ENCODE measurements around the gene P3H2. TPM values are rescaled to one million over a fixed set of nuclear protein-coding genes. Genes with fewer than 3 reads are reported as not detected.

P3H2 gene
- total RNA-seq, 1 experiment from 2014 or later: 20.9 TPM

GRCh38 chr3:189941125-189941524 is 179.6 kb downstream of the P3H2 start:
- Histone ChIP-seq H3K79me2 (ENCODE audit: low read depth) (no peaks in the 10 kb centered on the region), H3K27me3 (ENCODE audit: insufficient read depth, low read depth) (no peaks in the 10 kb centered on the region), H3K4me3 (no peak overlapping the region), H3K4me2 (no peak overlapping the region), H3K9me3 (ENCODE audit: insufficient read depth, low read depth) (peaks cover 52% of the 10 kb centered on the region), H2AFZ (no peak overlapping the region), H3K4me1 (replicated peaks; ENCODE audit: insufficient read depth) (peaks cover 71% of the 10 kb centered on the region), H4K20me1 (ENCODE audit: insufficient read depth) (no peaks in the 10 kb centered on the region), H3K36me3 (ENCODE audit: low read depth) (peaks cover 9% of the 10 kb centered on the region; the same call in 1 of the 2 replicates), H3F3A (ENCODE audit: insufficient read depth, low read depth) (peaks cover 51% of the 10 kb centered on the region), H3K27ac (peak overlapping the region; percentile 93), H3K9me2 (ENCODE audit: insufficient read depth) (no peaks in the 10 kb centered on the region)
- no TSS peak for BruUV-seq (replicated peaks)
- CTCF ChIA-PET: interaction anchor here (0.6 to 0.7 kb wide), 2 partner anchors 395 to 592 kb away, joined by 4 read pairs; no protein-coding TSS in a partner anchor
- no peak for DNase-seq
- intact Hi-C loops (cut with micrococcal nuclease; ENCODE audit: unreplicated experiment): loop anchor here (10.0 kb wide), 1 partner anchor 986 kb away; no protein-coding TSS in a partner anchor
- POLR2A ChIA-PET (ENCODE audit: unreplicated experiment): interaction anchor here (0.6 to 0.7 kb wide), 3 partner anchors 98 to 585 kb away, joined by 3 to 5 read pairs (median 4); no protein-coding TSS in a partner anchor
- no peak for TF ChIP-seq CTCF (conservative IDR thresholded peaks at IDR 0.05)
- no peak for TF ChIP-seq EZH2 (IDR thresholded peaks at IDR 0.05; ENCODE audit: low read depth)

- no peaks in the 10 kb centered on the region for H3K79me2 ChIP-seq (ENCODE audit: low read depth)
- peaks cover 14% of the 10 kb centered on the region; the same call in 1 of the 2 replicates for H3K36me3 ChIP-seq (ENCODE audit: low read depth)
- TF ChIP-seq CTCF (conservative IDR thresholded peaks at IDR 0.05) (no peak), EZH2 (IDR thresholded peaks at IDR 0.05; ENCODE audit: low read depth) (no peak)
- no peaks in the 10 kb centered on the region for H4K20me1 ChIP-seq (ENCODE audit: insufficient read depth)
- no peak overlapping the region for H2AFZ ChIP-seq
- no TSS peak for BruUV-seq (replicated peaks)
- H3K4me1 ChIP-seq (replicated peaks; ENCODE audit: insufficient read depth): peaks cover 54% of the 10 kb centered on the region
- no peaks in the 10 kb centered on the region for H3K9me2 ChIP-seq (ENCODE audit: insufficient read depth)
- H3K4me3 ChIP-seq: peak overlapping the region; percentile 10; the same call in 1 of the 2 replicates
- intact Hi-C loops (cut with micrococcal nuclease; ENCODE audit: unreplicated experiment): loop anchor here (1.0 to 5.0 kb wide), 18 partner anchors 28 to 775 kb away; no protein-coding TSS in a partner anchor
- no peaks in the 10 kb centered on the region for H3K27me3 ChIP-seq (ENCODE audit: insufficient read depth, low read depth)
- peak overlapping the region; percentile 98 for H3K27ac ChIP-seq
- peak; percentile 98 to 100 for DNase-seq
- POLR2A ChIA-PET (ENCODE audit: unreplicated experiment): interaction anchor here (0.6 kb wide), 2 partner anchors 23 to 29 kb away, joined by 4 to 6 read pairs; no protein-coding TSS in a partner anchor
- H3F3A ChIP-seq (ENCODE audit: insufficient read depth, low read depth): peaks cover 46% of the 10 kb centered on the region
- H3K9me3 ChIP-seq (ENCODE audit: insufficient read depth, low read depth): peaks cover 49% of the 10 kb centered on the region
- CTCF ChIA-PET: interaction anchor here (1.6 kb wide), 1 partner anchor 11 kb away, joined by 8 read pairs; no protein-coding TSS in a partner anchor
- H3K4me2 ChIP-seq: peak overlapping the region; percentile 59
Measured at GRCh38 chr3:189937302-189938127, 183.2 kb downstream of the P3H2 start.

- Histone ChIP-seq H3K4me1 (replicated peaks; ENCODE audit: insufficient read depth) (peaks cover 43% of the 10 kb centered on the region), H3K27me3 (ENCODE audit: insufficient read depth, low read depth) (no peaks in the 10 kb centered on the region), H3K27ac (peak overlapping the region; percentile 98), H3K36me3 (ENCODE audit: low read depth) (peaks cover 11% of the 10 kb centered on the region; the same call in 1 of the 2 replicates), H3K79me2 (ENCODE audit: low read depth) (no peaks in the 10 kb centered on the region), H3K4me2 (peak overlapping the region; percentile 59), H2AFZ (peak overlapping the region; percentile 27; the same call in 1 of the 2 replicates), H3F3A (ENCODE audit: insufficient read depth, low read depth) (peaks cover 46% of the 10 kb centered on the region), H3K4me3 (peak overlapping the region; percentile 10; the same call in 1 of the 2 replicates), H3K9me3 (ENCODE audit: insufficient read depth, low read depth) (peaks cover 47% of the 10 kb centered on the region), H4K20me1 (ENCODE audit: insufficient read depth) (no peaks in the 10 kb centered on the region), H3K9me2 (ENCODE audit: insufficient read depth) (no peaks in the 10 kb centered on the region)
- ChIA-PET POLR2A (ENCODE audit: unreplicated experiment) (interaction anchor here (0.5 to 0.6 kb wide), 3 partner anchors 8 to 631 kb away, joined by 4 to 5 read pairs (median 4); no protein-coding TSS in a partner anchor), CTCF (interaction anchor here (0.7 to 1.6 kb wide), 2 partner anchors 12 to 664 kb away, joined by 4 to 8 read pairs; no protein-coding TSS in a partner anchor)
- BruUV-seq (replicated peaks): TSS peak; percentile 1
- no peak for TF ChIP-seq CTCF (conservative IDR thresholded peaks at IDR 0.05)
- TF ChIP-seq EZH2 (IDR thresholded peaks at IDR 0.05; ENCODE audit: low read depth): no peak
- intact Hi-C loops (cut with micrococcal nuclease; ENCODE audit: unreplicated experiment): loop anchor here (2.0 to 5.0 kb wide), 6 partner anchors 226 to 774 kb away; no protein-coding TSS in a partner anchor
- DNase-seq: peak in 1 of 2 experiments; percentile 94
Measured at GRCh38 chr3:189936201-189936945, 184.3 kb downstream of the P3H2 start.
